Mononuclear cell (primary cell): ENCODE measurements around the gene KCP. TPM values are rescaled to one million over a fixed set of nuclear protein-coding genes. Genes with fewer than 3 reads are reported as not detected.

ENCODE experiments used
- H3K27me3 ChIP-seq: 2 replicates; pipeline ENCODE4 v1.6.0; 2011; ENCODE audit warnings: low read length, control low read depth; ENCODE audit not compliant: insufficient read depth
- H3K4me1 ChIP-seq: 2 replicates; pipeline ENCODE4 v1.5.1; 2011; ENCODE audit warnings: mild to moderate bottlenecking, low read length, control low read depth; ENCODE audit not compliant: insufficient read depth
- H3K4me3 ChIP-seq: 2 replicates; pipeline ENCODE4 v1.5.1; 2011; ENCODE audit warnings: mild to moderate bottlenecking, low read length, moderate library complexity
- H3K9me3 ChIP-seq: 2 replicates; pipeline ENCODE4 v1.5.1; 2011; ENCODE audit warnings: low read depth, mild to moderate bottlenecking, control low read depth, low read length
- total RNA-seq: library from RNA; depleted of rRNA; stranded (reverse); fragments of >200 nt; gene quantifications from one replicate; pipeline ENCODE4 v1.2.3, GENCODE V29; 2012

The KCP gene
- total RNA-seq, 1 donor = 0.10 TPM

DNA sequence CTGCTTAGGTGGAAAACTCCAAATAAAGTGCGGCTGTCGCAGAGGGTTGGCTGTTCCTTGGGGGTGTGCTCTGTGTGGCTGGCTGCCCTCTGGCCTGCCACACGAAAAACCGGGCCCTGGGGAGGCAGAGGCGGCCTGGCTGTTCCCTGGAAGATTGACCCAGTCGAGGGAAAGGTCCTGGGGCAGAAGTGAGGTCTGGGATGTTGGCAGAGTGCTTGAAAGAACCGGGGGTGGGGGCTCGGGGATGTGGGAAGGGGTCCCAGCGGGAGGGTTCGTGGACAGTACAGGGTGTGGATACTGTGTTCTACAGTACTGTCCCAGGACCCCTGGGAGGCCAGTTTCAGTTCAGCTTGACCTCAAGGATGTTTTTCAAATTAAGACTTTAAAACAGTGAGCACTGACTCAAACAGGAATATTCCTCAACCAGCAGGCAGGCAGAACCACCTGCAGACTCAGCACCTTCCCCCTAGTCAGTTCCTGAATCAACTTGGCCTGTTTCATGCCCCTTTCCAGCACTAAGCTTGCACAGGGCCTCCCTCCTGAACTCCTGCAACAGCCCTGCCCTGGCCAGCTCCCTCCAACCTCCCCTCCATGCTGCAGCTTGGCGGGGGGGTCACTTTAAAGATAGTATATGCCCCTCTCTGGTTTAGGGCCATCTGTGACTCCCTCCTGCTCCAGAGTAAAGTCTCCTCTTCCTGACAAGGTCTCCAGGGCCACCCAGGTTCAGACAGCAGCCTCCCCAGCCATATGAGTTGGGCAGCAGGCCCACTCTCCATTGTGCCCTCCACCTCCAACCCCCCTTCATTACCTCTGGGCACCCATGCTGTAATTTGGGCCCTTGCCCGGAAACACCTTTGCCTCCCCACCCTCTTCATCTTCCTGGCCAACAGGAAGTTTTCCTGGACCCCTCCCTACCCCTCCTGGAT, 51.0 kb downstream of the KCP start:
- no peaks in the 10 kb centered on the region for H3K27me3 ChIP-seq
- no peak overlapping the region for H3K4me3 ChIP-seq
- H3K9me3 ChIP-seq = no peaks in the 10 kb centered on the region
- peaks cover 17% of the 10 kb centered on the region for H3K4me1 ChIP-seq

DNA sequence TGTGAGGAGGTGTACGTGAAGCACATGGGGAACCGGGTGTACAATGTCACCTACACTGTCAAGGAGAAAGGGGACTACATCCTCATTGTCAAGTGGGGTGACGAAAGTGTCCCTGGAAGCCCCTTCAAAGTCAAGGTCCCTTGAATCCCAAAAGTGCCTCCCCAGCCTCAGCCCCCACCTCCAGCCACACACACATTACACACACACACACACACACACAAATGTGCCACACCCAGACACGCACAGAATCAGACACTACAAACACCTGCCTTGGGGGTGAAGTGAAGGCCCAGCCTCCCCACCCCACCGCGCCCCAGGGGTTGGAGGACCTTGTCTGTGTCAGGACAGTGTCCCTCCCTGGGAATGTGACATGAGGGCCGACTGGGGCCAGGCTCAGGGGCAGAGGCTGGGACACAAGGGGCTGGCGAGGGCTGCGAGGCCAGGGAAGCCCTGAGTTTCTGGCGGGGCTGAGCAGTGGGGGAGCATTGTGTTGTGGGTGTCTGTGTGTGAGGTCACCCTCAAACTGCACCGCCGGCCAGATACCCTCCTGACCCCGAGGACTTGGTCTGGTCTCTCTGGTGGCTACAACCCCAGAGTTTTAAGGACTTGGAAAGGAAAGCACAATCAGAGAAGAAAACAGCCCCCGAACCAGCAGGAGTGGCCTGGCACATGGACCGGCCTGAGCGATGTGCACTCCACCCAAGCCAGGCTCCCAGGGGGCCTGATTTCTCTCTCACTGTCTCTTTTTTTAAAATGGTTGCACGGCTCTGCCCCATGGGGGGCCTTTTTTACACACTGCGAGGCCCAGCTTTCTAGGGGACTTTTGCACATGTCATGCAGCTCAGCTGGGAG, 51.9 kb downstream of the KCP start:
- Histone ChIP-seq H3K4me3 (no peak overlapping the region), H3K4me1 (peaks cover 9% of the 10 kb centered on the region), H3K9me3 (no peaks in the 10 kb centered on the region), H3K27me3 (no peaks in the 10 kb centered on the region)

DNA sequence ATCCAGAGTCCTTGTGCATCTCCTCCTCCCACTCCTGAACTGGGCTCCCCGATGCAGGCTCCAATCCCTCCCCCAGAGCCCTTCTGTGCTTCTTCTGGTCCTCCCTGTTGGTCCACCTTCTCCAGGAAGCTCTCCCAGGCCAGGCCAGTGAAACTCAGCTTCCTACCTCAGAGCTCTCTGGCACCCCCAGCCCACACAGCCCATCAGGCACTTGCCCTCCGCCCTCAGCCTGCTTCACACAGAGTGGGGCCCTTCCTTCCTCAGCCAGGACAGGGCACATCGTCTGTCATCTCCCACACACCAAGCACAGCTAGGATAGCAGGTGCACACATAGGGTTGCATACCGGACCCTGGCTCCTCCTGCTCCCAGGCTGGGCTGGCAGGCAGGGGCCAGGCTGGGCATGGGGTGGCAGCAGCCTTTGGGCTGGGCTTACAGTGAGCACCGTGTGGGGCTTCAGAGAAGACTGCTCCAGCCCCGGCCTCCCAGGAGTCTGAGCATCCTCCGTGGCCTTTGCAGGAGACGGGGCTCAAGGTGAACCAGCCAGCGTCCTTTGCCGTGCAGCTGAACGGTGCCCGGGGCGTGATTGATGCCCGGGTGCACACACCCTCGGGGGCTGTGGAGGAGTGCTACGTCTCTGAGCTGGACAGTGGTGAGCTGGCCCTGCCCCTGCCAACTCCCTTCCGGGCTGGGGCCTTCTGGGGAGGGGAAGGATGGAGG, 54.3 kb downstream of the KCP start:
- no peaks in the 10 kb centered on the region for H3K9me3 ChIP-seq
- no peaks in the 10 kb centered on the region for H3K4me1 ChIP-seq
- no peaks in the 10 kb centered on the region for H3K27me3 ChIP-seq
- H3K4me3 ChIP-seq = no peak overlapping the region

DNA sequence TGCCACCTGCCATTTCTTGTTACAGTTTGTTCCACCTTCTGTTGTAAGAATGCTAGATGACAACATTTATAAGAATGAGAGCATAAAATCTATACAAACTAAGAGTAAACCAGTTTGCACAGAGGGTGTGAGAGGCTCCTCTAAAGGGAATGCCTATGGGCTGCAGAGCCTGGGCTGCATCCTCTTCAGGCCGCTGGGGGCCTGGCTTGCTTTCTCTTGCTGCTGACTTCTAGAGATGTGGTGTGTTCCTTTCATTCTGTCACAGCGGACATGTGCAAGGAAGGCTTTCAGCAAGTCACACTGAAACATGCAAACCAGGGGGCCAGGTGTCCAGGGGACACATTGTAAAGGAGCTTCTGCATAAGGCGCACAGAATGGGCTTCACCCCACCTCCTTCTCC, 55.0 kb downstream of the KCP start:
- Histone ChIP-seq H3K9me3 (no peaks in the 10 kb centered on the region), H3K4me1 (no peaks in the 10 kb centered on the region), H3K27me3 (no peaks in the 10 kb centered on the region), H3K4me3 (no peak overlapping the region)

DNA sequence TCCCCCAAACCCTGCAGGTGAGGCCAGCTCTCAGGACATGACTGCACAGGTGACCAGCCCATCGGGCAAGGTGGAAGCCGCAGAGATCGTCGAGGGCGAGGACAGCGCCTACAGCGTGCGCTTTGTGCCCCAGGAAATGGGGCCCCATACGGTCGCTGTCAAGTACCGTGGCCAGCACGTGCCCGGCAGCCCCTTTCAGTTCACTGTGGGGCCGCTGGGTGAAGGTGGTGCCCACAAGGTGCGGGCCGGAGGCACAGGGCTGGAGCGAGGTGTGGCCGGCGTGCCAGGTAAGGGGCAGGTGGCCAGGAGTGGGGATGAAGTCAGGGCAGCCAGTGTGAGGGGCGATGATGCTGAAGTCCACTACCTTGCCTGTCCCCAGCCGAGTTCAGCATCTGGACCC, 56.1 kb downstream of the KCP start:
- Histone ChIP-seq H3K9me3 (no peaks in the 10 kb centered on the region), H3K4me1 (no peaks in the 10 kb centered on the region), H3K27me3 (no peaks in the 10 kb centered on the region), H3K4me3 (no peak overlapping the region)

DNA sequence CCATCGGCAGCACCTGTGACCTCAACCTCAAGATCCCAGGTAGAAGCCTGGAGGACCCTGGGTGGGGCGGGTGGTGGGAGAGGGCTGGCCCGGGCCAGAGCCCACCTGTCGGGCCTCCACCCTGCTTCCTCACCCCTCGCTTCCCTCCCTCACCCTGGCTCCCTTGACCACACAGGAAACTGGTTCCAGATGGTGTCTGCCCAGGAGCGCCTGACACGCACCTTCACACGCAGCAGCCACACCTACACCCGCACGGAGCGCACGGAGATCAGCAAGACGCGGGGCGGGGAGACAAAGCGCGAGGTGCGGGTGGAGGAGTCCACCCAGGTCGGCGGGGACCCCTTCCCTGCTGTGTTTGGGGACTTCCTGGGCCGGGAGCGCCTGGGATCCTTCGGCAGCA, 56.7 kb downstream of the KCP start:
- Histone ChIP-seq H3K4me1 (no peaks in the 10 kb centered on the region), H3K4me3 (no peak overlapping the region), H3K27me3 (no peaks in the 10 kb centered on the region), H3K9me3 (no peaks in the 10 kb centered on the region)

DNA sequence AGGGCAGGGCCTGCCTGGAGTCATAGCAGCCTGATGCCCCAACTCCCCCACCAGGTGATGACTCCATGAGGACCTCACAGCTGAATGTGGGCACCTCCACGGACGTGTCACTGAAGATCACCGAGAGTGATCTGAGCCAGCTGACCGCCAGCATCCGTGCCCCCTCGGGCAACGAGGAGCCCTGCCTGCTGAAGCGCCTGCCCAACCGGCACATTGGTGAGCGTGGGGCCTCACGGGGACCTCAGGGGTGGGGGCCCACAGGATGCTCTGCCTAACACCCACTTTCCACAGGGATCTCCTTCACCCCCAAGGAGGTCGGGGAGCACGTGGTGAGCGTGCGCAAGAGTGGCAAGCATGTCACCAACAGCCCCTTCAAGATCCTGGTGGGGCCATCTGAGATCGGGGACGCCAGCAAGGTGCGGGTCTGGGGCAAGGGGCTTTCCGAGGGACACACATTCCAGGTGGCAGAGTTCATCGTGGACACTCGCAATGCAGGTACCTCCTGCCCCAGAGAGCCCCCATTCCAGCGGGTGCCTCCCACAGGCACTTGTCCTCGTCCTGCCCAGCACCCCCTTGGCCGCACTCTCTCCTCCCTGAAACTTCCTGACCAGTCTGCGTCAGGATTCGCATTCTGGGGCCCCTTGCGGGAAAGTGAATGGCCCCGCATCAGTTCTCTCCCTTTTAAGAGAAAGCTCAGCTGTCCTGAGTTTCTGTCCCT, 57.8 kb downstream of the KCP start:
- H3K4me1 ChIP-seq = no peaks in the 10 kb centered on the region
- no peak overlapping the region for H3K4me3 ChIP-seq
- no peaks in the 10 kb centered on the region for H3K9me3 ChIP-seq
- H3K27me3 ChIP-seq = no peaks in the 10 kb centered on the region

DNA sequence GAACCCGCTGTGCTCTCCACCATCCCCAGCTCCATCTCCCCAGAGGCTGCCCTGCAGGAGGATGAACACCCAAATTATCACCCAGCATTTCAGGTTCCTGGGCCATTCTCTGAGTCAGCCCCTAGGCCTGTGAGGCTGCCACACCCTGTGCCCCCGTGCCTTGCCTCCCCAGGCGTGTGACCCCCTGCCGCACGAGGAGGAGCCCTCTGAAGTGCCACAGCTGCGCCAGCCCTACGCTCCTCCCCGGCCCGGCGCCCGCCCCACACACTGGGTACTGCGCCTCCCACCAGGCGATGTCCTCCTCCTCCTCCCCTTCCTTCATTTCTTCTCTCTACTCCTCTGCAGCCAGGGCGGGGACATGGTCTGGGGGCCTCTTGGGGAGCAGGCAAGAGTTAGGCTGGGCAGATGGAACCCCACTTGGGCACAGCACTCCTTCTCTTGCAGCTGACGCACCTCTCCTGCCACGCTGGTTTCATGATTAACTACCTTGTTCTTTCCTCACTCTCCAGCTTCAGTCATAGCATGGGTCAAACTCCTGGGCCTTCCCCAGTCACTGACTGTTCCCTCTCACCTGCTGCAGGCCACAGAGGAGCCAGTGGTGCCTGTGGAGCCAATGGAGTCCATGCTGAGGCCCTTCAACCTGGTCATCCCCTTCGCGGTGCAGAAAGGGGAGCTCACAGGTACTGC, 60.6 kb downstream of the KCP start:
- no peaks in the 10 kb centered on the region for H3K27me3 ChIP-seq
- no peaks in the 10 kb centered on the region for H3K4me1 ChIP-seq
- H3K9me3 ChIP-seq = no peaks in the 10 kb centered on the region
- H3K4me3 ChIP-seq = no peak overlapping the region

DNA sequence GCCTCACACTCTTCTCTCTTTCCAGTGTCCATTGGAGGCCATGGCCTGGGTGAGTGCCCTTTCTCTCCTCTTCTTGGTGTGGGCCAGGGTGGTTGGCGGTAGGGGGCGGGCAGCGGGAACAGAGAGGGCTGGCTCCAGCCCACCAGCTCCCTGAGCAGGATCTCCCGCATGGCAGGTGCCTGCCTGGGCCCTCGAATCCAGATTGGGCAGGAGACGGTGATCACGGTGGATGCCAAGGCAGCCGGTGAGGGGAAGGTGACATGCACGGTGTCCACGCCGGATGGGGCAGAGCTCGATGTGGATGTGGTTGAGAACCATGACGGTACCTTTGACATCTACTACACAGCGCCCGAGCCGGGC, 61.4 kb downstream of the KCP start:
- no peaks in the 10 kb centered on the region for H3K4me1 ChIP-seq
- H3K27me3 ChIP-seq = no peaks in the 10 kb centered on the region
- H3K9me3 ChIP-seq = no peaks in the 10 kb centered on the region
- H3K4me3 ChIP-seq = no peak overlapping the region

DNA sequence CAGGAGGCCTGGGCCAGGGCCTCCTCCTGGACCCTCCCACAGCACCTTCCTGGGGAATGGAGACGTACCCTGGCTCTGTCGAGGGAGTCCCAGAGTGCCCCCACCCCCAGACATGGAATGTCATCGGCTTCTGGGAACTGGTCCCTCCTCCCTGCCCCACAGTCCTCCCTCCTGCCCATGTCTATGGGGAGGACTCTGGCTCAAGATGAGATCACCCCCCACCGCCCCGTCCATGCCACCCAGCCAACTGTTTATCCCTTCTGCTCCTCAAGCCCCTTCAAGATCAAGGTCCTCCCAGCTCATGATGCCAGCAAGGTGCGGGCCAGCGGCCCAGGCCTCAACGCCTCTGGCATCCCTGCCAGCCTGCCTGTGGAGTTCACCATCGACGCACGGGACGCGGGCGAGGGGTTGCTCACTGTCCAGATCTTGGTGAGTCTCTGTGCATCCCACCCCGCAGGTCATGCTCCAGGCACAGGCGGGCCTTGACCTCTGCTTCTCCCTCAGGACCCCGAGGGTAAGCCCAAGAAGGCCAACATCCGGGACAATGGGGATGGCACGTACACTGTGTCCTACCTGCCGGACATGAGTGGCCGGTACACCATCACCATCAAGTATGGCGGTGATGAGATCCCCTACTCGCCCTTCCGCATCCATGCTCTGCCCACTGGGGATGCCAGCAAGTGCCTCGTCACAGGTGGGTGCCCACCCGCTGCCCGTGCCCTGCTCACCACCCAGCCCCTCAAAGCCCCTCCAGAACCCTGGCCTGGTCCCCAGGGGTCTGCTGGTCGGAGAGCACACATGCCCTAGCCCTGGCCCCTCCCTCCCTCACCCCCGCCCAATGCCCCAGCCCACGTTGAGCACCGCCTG, 62.0 kb downstream of the KCP start:
- H3K4me1 ChIP-seq = no peaks in the 10 kb centered on the region
- H3K4me3 ChIP-seq = no peak overlapping the region
- H3K9me3 ChIP-seq = no peaks in the 10 kb centered on the region
- H3K27me3 ChIP-seq = no peaks in the 10 kb centered on the region

DNA sequence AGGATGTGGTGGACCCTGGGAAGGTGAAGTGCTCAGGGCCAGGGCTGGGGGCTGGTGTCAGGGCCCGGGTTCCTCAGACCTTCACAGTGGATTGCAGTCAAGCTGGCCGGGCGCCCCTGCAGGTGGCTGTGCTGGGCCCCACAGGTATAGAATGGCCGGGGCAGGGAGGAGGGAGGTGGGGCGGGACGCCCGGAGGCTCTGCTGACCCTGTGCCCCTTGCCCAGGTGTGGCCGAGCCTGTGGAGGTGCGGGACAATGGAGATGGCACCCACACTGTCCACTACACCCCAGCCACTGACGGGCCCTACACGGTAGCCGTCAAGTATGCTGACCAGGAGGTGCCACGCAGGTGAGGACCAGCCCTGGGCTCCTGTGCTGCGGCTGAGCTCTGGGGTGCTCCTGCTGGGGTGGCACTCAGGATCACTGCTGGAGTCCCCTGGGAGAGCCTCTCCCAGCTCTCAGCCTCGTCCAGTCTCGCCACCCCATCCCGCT, 62.7 kb downstream of the KCP start:
- no peaks in the 10 kb centered on the region for H3K9me3 ChIP-seq
- H3K4me3 ChIP-seq = no peak overlapping the region
- no peaks in the 10 kb centered on the region for H3K4me1 ChIP-seq
- no peaks in the 10 kb centered on the region for H3K27me3 ChIP-seq

DNA sequence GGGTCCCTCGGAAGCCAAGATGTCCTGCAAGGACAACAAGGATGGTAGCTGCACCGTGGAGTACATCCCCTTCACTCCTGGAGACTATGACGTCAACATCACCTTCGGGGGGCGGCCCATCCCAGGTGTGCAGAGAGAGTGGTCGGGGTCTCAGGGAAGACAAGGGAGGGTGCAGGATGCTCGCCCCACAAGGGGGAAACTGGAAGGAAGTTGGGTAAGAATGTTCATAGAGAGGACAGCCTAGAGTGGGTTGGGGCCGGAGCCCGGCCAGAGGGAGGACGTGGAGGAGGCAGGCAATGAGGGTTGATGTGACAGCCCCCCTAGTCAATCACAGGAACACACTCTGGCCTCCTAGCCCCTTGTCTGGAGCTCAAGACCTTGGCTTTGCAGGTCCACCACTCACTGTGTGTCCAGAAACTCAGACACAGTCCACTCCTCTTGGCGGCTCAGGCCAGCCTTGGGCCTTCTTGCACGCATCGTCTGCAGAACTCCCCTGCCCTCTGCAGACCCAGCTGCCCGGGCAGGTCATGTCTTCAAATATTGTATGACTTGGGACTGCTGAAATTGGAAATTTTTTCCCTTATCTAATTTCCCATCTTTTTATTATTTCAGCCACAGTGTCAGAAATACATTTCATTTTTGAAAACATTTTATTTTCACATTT, 63.6 kb downstream of the KCP start:
- no peaks in the 10 kb centered on the region for H3K4me1 ChIP-seq
- no peak overlapping the region for H3K4me3 ChIP-seq
- no peaks in the 10 kb centered on the region for H3K27me3 ChIP-seq
- no peaks in the 10 kb centered on the region for H3K9me3 ChIP-seq

DNA sequence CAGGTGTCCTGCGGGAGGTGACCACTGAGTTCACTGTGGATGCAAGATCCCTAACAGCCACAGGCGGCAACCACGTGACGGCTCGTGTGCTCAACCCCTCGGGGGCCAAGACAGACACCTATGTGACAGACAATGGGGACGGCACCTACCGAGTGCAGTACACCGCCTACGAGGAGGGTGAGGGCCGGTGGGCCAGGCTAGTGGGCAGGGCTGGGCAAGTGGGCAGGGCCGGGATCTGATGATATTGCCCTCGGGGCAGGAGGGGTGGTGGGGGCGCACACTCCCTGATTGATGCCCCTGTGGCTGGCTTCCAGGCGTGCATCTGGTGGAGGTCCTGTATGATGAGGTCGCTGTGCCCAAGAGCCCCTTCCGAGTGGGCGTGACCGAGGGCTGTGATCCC, 64.5 kb downstream of the KCP start:
- Histone ChIP-seq H3K9me3 (no peaks in the 10 kb centered on the region), H3K4me1 (no peaks in the 10 kb centered on the region), H3K27me3 (no peaks in the 10 kb centered on the region), H3K4me3 (no peak overlapping the region)
